ENCODE results near the gene EAF2. TPM values are rescaled to one million over a fixed set of nuclear protein-coding genes. Genes with fewer than 3 reads are reported as not detected.

Gene EAF2
- total RNA-seq (1 to 10 TPM; 5.5 to 7.6 TPM), total RNA-seq (4.2 to 4.3 reads per million in 2 donors)

GRCh38 chr3:121834671-121835464, at the start of gene EAF2, which contains the start of gene IQCB1:
EAF2 (plus strand) TSS chr3:121835209; CDS start chr3:121835286, 77 bp downstream.
IQCB1 (minus strand) TSS chr3:121835060; CDS start chr3:121828960, 6,100 bp downstream.
- ATAC-seq (peak; percentile 98), DNase-seq (peak; percentile 87 to 93 (median 92))
- Mint-ChIP-seq H3K4me3 (peak within 1 kb of the TSS; percentile 99), H3K27ac (peak within 1 kb of the TSS; percentile 99), H3K36me3 (ENCODE audit: low read depth) (peaks cover 3% of the 10 kb centered on the region), H3K27me3 (no peaks in the 10 kb centered on the region), H3K4me1 (peaks cover 35% of the 10 kb centered on the region)
- no peaks in the 10 kb centered on the region for H3K9me3 ChIP-seq (ENCODE audit: control insufficient read depth, low read length, poor library complexity, severe bottlenecking)

DNA sequence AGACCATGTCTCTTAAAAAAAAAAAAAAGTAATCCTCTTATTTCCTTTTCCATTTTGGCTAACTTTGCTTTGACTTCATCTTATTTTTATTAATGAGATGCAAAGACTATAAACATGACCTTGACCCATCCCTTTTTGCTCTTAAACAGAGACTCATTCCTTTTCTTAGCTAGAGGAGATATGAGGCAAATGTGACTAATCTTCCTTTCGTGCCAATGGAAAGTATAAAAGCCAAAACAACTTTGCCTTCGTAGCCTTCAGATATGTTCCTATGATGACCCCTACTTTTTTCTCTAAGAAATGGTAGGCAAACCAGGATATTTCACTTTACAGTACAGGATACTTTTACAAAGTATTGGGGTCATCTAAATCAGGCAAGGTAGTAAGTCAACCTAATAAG, 48.5 kb upstream of the EAF2 start:
- peaks cover 4% of the 10 kb centered on the region for H3K4me1 Mint-ChIP-seq
- ATAC-seq (no peak), DNase-seq (no peak)
- no peaks in the 10 kb centered on the region for H3K27me3 Mint-ChIP-seq
- H3K9me3 ChIP-seq (ENCODE audit: control insufficient read depth, low read length, poor library complexity, severe bottlenecking) = no peaks in the 10 kb centered on the region
- no peak overlapping the region for H3K27ac Mint-ChIP-seq
- H3K4me3 Mint-ChIP-seq = no peak overlapping the region
- H3K36me3 Mint-ChIP-seq (ENCODE audit: low read depth) = peaks cover 19% of the 10 kb centered on the region

- peaks cover 4% of the 10 kb centered on the region for H3K4me1 Mint-ChIP-seq
- H3K27me3 Mint-ChIP-seq = no peaks in the 10 kb centered on the region
- H3K36me3 Mint-ChIP-seq (ENCODE audit: low read depth) = peaks cover 11% of the 10 kb centered on the region
- H3K27ac Mint-ChIP-seq = no peak overlapping the region
- H3K4me3 Mint-ChIP-seq = peak overlapping the region; percentile 25
- no peaks in the 10 kb centered on the region for H3K9me3 ChIP-seq (ENCODE audit: control insufficient read depth, low read length, poor library complexity, severe bottlenecking)
- ATAC-seq (no peak), DNase-seq (no peak)
Measured at GRCh38 chr3:121793078-121793477, 41.9 kb upstream of the EAF2 start.

GRCh38 chr3:121794264-121794983, 40.6 kb upstream of the EAF2 start:
- no peak overlapping the region for H3K27ac Mint-ChIP-seq
- peaks cover 2% of the 10 kb centered on the region for H3K4me1 Mint-ChIP-seq
- H3K4me3 Mint-ChIP-seq = no peak overlapping the region
- no peak for DNase-seq
- H3K27me3 Mint-ChIP-seq = no peaks in the 10 kb centered on the region
- ATAC-seq = no peak
- H3K36me3 Mint-ChIP-seq (ENCODE audit: low read depth) = peaks cover 2% of the 10 kb centered on the region
- no peaks in the 10 kb centered on the region for H3K9me3 ChIP-seq (ENCODE audit: control insufficient read depth, low read length, poor library complexity, severe bottlenecking)

DNA sequence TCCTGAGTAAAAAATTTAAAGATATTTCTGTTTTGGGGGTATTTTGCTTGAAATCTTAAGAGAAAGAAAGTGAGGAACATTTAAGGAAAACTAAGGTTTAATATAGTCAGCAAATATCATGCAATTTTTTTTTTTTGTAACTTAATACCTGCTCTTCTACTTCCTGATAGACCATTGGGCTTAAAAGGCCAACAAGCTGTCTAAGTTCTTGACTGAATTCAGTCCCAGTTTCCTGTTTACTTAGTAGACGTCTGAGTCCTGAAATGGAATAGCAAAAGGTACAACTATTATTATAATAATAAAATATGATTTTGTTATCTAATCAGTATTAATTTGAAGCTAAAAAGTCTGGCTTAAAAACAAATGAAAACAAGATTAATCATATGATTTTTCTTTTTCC, 38.0 kb upstream of the EAF2 start:
- Mint-ChIP-seq H3K36me3 (ENCODE audit: low read depth) (peaks cover 4% of the 10 kb centered on the region), H3K4me1 (peaks cover 7% of the 10 kb centered on the region), H3K4me3 (no peak overlapping the region), H3K27me3 (no peaks in the 10 kb centered on the region), H3K27ac (no peak overlapping the region)
- DNase-seq (no peak), ATAC-seq (no peak)
- no peaks in the 10 kb centered on the region for H3K9me3 ChIP-seq (ENCODE audit: control insufficient read depth, low read length, poor library complexity, severe bottlenecking)

GRCh38 chr3:121800906-121801305, 34.1 kb upstream of the EAF2 start:
- H3K9me3 ChIP-seq (ENCODE audit: control insufficient read depth, low read length, poor library complexity, severe bottlenecking) = no peaks in the 10 kb centered on the region
- DNase-seq (no peak), ATAC-seq (no peak)
- no peaks in the 10 kb centered on the region for H3K27me3 Mint-ChIP-seq
- no peak overlapping the region for H3K4me3 Mint-ChIP-seq
- H3K36me3 Mint-ChIP-seq (ENCODE audit: low read depth) = peaks cover 14% of the 10 kb centered on the region
- no peak overlapping the region for H3K27ac Mint-ChIP-seq
- H3K4me1 Mint-ChIP-seq = peaks cover 7% of the 10 kb centered on the region

DNA sequence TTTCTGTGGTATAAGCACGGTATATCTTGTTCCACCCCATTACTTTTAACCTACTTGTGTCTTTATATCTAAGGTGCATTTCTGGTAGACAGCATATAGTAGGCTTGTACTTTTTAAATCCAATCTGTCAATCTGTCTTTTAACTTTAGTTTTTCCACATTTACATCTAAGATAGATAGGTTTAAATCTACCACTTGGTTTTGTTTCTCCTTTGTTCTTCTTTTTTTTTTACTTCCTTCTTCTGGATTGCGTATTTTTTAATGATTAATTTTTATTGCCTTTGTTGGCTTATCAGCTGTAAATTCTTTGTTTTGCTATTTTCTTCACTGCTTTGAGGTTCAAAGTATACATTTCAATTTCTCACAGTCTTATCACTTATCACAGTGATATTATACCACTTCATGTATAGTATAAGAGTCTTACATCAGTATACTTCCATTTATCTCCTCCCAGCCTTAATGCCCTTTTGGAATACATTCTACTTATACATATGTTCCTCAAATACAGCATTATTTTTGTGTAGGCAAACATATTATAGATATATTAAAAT, 31.2 kb upstream of the EAF2 start:
- Mint-ChIP-seq H3K27ac (peak overlapping the region; percentile 66), H3K4me1 (peaks cover 11% of the 10 kb centered on the region), H3K4me3 (no peak overlapping the region), H3K36me3 (ENCODE audit: low read depth) (peaks cover 12% of the 10 kb centered on the region), H3K27me3 (no peaks in the 10 kb centered on the region)
- ATAC-seq (no peak), DNase-seq (no peak)
- H3K9me3 ChIP-seq (ENCODE audit: control insufficient read depth, low read length, poor library complexity, severe bottlenecking) = no peaks in the 10 kb centered on the region

GRCh38 chr3:121809249-121809648, 25.8 kb upstream of the EAF2 start:
- Mint-ChIP-seq H3K4me3 (no peak overlapping the region), H3K36me3 (ENCODE audit: low read depth) (peaks cover 21% of the 10 kb centered on the region)
- no peaks in the 10 kb centered on the region for H3K9me3 ChIP-seq (ENCODE audit: control insufficient read depth, low read length, poor library complexity, severe bottlenecking)

DNA sequence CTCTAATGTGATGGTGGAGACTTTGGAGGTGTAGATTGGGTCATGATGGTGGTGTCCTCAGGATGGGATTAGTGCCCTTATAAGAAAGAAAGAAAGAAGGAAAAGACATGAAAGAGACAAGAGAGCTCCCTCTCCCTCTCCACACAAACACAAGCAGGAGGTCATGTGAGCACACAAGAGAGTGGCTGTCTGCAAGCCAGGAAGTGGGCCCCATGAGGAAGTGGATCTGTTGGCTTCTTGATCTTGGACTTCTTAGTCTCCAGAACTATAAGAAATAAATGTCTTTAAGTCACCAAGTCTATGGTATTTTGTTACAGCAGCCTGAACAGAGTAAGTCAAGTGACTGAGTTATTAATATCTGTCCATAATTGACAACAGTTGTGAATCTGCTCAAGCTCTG, 17.3 kb upstream of the EAF2 start:
- no peak overlapping the region for H3K4me3 Mint-ChIP-seq
- ATAC-seq = no peak
- peaks cover 18% of the 10 kb centered on the region for H3K36me3 Mint-ChIP-seq (ENCODE audit: low read depth)
- H3K27me3 Mint-ChIP-seq = no peaks in the 10 kb centered on the region
- no peak for DNase-seq
- no peak overlapping the region for H3K27ac Mint-ChIP-seq
- peaks cover 41% of the 10 kb centered on the region for H3K4me1 Mint-ChIP-seq
- no peaks in the 10 kb centered on the region for H3K9me3 ChIP-seq (ENCODE audit: control insufficient read depth, low read length, poor library complexity, severe bottlenecking)

More at GRCh38 chr3:121809249-121809648, 25.8 kb upstream of the EAF2 start:
- H3K4me1 Mint-ChIP-seq = peaks cover 26% of the 10 kb centered on the region
- no peak for DNase-seq
- H3K27me3 Mint-ChIP-seq = no peaks in the 10 kb centered on the region
- ATAC-seq = no peak
- H3K27ac Mint-ChIP-seq = no peak overlapping the region

DNA sequence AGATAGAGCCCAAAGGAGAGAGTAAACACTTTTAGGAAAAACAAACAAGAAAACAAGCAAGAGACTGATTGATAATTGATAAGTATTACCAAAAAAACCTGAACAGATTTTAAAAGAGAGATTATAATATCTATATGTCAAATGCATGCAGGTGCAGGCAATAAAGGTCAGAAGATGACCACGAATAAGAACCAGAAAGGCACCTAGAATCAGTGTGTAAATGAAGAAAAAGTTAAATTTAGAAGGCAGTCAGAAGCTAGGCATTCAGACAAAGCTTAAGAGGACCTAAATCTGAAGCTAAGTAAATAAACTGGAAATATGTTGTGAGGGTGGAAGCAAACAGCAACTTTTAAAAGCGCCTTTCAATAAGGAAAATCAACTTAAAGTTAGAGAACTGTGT, 16.4 kb upstream of the EAF2 start:
- DNase-seq (no peak), ATAC-seq (no peak)
- no peaks in the 10 kb centered on the region for H3K9me3 ChIP-seq (ENCODE audit: control insufficient read depth, low read length, poor library complexity, severe bottlenecking)
- peak overlapping the region; percentile 12 for H3K27ac Mint-ChIP-seq
- H3K27me3 Mint-ChIP-seq = no peaks in the 10 kb centered on the region
- H3K4me1 Mint-ChIP-seq = peaks cover 35% of the 10 kb centered on the region
- H3K36me3 Mint-ChIP-seq (ENCODE audit: low read depth) = peaks cover 19% of the 10 kb centered on the region
- no peak overlapping the region for H3K4me3 Mint-ChIP-seq

GRCh38 chr3:121819236-121819635, 15.8 kb upstream of the EAF2 start:
- H3K36me3 Mint-ChIP-seq (ENCODE audit: low read depth) = peaks cover 15% of the 10 kb centered on the region
- H3K4me1 Mint-ChIP-seq = peaks cover 28% of the 10 kb centered on the region

GRCh38 chr3:121821421-121822199, 13.4 kb upstream of the EAF2 start:
- DNase-seq (no peak), ATAC-seq (no peak)
- H3K4me1 Mint-ChIP-seq = peaks cover 21% of the 10 kb centered on the region
- H3K27me3 Mint-ChIP-seq = no peaks in the 10 kb centered on the region
- no peak overlapping the region for H3K4me3 Mint-ChIP-seq
- peak overlapping the region; percentile 82 for H3K27ac Mint-ChIP-seq
- no peaks in the 10 kb centered on the region for H3K9me3 ChIP-seq (ENCODE audit: control insufficient read depth, low read length, poor library complexity, severe bottlenecking)
- H3K36me3 Mint-ChIP-seq (ENCODE audit: low read depth) = peaks cover 17% of the 10 kb centered on the region

More at GRCh38 chr3:121819236-121819635, 15.8 kb upstream of the EAF2 start:
- ATAC-seq = no peak
- no peaks in the 10 kb centered on the region for H3K27me3 Mint-ChIP-seq
- H3K4me3 Mint-ChIP-seq = no peak overlapping the region
- no peak for DNase-seq
- no peak overlapping the region for H3K27ac Mint-ChIP-seq
- no peaks in the 10 kb centered on the region for H3K9me3 ChIP-seq (ENCODE audit: control insufficient read depth, low read length, poor library complexity, severe bottlenecking)

- Mint-ChIP-seq H3K27me3 (no peaks in the 10 kb centered on the region), H3K36me3 (ENCODE audit: low read depth) (peaks cover 14% of the 10 kb centered on the region), H3K4me3 (no peak overlapping the region), H3K27ac (no peak overlapping the region), H3K4me1 (peaks cover 20% of the 10 kb centered on the region)
- no peaks in the 10 kb centered on the region for H3K9me3 ChIP-seq (ENCODE audit: control insufficient read depth, low read length, poor library complexity, severe bottlenecking)
- DNase-seq (no peak), ATAC-seq (no peak)
Measured at GRCh38 chr3:121822973-121823372, 12.0 kb upstream of the EAF2 start.
